Suprapubic skin (tissue), 4 donors: Measurements from ENCODE around the gene RGS11. TPM values are rescaled to one million over a fixed set of nuclear protein-coding genes. Genes with fewer than 3 reads are reported as not detected.

Experiments
- DNase-seq, 2 donors: peaks; one replicate each; pipeline ENCODE4 v3.0.0-alpha.2; 2019; ENCODE audit warnings: low spot score in 2 of 2
- H3K27ac ChIP-seq: fragments of 200-600 bp; sonication (generic); one replicate; pipeline ENCODE4 v1.5.1; 2019
- H3K27me3 ChIP-seq: fragments of 200-600 bp; sonication (generic); one replicate; pipeline ENCODE4 v1.5.1; 2019
- H3K36me3 ChIP-seq: fragments of 200-600 bp; sonication (generic); one replicate; pipeline ENCODE4 v1.5.1; 2019
- H3K4me1 ChIP-seq: fragments of 200-600 bp; sonication (generic); one replicate; pipeline ENCODE4 v1.5.1; 2019
- H3K4me3 ChIP-seq: fragments of 200-600 bp; sonication (generic); one replicate; pipeline ENCODE4 v1.5.1; 2019; ENCODE audit warnings: mild to moderate bottlenecking
- H3K9me3 ChIP-seq: fragments of 200-600 bp; sonication (generic); one replicate; pipeline ENCODE4 v1.5.1; 2019
- EP300 ChIP-seq: sonication (generic); formaldehyde crosslinking; IDR thresholded peaks from one replicate; pipeline ENCODE4 v1.6.1; 2017; ENCODE audit warnings: antibody characterized with exemption
- POLR2A ChIP-seq, 2 donors: fragments of 450-650 bp; IDR thresholded peaks; one replicate each; pipeline ENCODE4 v1.6.1; 2017; ENCODE audit warnings: antibody characterized with exemption in 2 of 2, mild to moderate bottlenecking in 2 of 2, moderate library complexity in 2 of 2
- POLR2AphosphoS5 ChIP-seq, 3 donors: sonication (generic); formaldehyde crosslinking; IDR thresholded peaks; one replicate each; pipeline ENCODE4 v1.6.1; 2017; ENCODE audit warnings: antibody characterized with exemption in 3 of 3
- WGBS: methylation state at CpG from one replicate; pipeline ENCODE4 v1.1.5; 2018; 5-methylcytosine and 5-hydroxymethylcytosine counted together
- total RNA-seq, 4 donors: library from RNA; depleted of rRNA; stranded (reverse); fragments of >200 nt; gene quantifications; one replicate each; pipeline ENCODE4 v1.1.0, GENCODE V29; 2016
- TF ChIP-seq, protein P1 (sequence below), 2 donors: fragments of 200-600 bp in 1 of 2; fragments of 450-650 bp in 1 of 2; sonication (generic) in 1 of 2; IDR thresholded peaks; one replicate each; pipeline ENCODE4 v1.5.1; 2016 to 2019; ENCODE audit warnings: antibody characterized with exemption in 2 of 2, mild to moderate bottlenecking in 1 of 2, moderate library complexity in 1 of 2

RGS11 gene
- total RNA-seq, 4 donors from 2014 or later: 0.30 to 1.5 (median 0.59) TPM

DNA sequence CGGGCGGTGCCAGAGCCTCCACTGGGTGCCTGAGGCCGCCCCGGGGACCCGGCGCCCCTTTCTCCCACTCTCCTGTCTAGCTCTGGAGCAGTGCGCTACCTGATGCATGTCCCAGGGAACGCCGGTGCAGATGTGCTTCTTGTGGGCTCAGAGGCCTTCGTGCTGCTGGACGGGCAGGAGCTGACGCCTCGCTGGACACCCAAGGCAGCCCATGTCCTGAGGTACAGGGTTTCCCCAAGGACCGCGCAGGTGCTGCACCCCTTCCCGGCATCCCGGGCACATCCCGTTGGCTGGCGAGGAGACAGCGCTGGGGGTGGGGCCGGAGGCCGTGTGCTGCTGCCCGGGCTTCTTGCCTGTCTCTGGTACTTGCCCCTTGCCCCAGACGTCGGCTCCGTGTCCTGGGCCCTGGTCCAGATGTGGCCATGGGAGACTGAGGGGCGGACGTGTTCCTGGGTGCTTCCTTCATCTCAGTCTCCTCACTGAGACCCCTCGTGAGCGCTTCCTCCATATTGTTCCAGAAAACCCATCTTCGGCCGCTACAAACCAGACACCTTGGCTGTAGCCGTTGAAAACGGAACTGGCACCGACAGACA, 12.5 kb downstream of the RGS11 start:
- Histone ChIP-seq H3K27ac (no peak overlapping the region), H3K4me1 (peaks cover 10% of the 10 kb centered on the region), H3K4me3 (no peak overlapping the region), H3K9me3 (no peaks in the 10 kb centered on the region), H3K36me3 (peaks cover 71% of the 10 kb centered on the region), H3K27me3 (no peaks in the 10 kb centered on the region)
- 86% methylated on average over 14 of the region's 35 CpGs for WGBS
- TF ChIP-seq, protein P1, sequence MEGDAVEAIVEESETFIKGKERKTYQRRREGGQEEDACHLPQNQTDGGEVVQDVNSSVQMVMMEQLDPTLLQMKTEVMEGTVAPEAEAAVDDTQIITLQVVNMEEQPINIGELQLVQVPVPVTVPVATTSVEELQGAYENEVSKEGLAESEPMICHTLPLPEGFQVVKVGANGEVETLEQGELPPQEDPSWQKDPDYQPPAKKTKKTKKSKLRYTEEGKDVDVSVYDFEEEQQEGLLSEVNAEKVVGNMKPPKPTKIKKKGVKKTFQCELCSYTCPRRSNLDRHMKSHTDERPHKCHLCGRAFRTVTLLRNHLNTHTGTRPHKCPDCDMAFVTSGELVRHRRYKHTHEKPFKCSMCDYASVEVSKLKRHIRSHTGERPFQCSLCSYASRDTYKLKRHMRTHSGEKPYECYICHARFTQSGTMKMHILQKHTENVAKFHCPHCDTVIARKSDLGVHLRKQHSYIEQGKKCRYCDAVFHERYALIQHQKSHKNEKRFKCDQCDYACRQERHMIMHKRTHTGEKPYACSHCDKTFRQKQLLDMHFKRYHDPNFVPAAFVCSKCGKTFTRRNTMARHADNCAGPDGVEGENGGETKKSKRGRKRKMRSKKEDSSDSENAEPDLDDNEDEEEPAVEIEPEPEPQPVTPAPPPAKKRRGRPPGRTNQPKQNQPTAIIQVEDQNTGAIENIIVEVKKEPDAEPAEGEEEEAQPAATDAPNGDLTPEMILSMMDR (IDR thresholded peaks at IDR 0.05): no peak
- TF ChIP-seq EP300 (no peak), POLR2A (IDR thresholded peaks at IDR 0.05) (no peak), POLR2AphosphoS5 (IDR thresholded peaks at IDR 0.05) (no peak)
- DNase-seq: no peak

DNA sequence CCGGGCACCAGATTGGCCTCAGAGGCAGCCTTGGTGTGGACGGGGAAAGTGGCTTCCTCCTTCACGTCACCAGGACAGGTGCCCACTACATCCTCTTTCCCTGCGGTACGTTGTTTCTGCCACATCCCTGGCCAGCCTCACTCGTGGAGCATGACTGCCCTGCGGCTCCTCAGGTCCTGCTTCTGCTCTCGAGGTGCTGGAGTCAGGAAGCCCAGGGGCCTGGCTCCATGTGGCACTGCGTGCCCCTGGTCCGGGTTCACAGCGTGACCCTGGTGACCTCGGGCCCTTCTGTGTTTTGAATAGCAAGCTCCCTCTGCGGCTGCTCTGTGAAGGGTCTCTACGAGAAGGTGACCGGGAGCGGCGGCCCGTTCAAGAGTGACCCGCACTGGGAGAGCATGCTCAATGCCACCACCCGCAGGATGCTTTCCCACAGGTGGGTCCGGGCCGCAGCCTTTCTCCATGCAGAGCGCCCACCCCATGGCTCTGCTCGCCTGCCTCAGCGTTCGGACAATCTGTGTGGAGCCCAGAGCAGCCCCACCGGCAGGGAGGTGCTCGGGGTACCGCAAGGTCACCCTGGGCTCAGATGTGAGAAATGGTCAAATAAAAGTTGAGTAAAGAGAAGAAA, 13.5 kb downstream of the RGS11 start:
- WGBS: 93% methylated on average over 24 of the region's 29 CpGs
- no peaks in the 10 kb centered on the region for H3K9me3 ChIP-seq
- no peak for DNase-seq
- peaks cover 7% of the 10 kb centered on the region for H3K4me1 ChIP-seq
- no peak overlapping the region for H3K27ac ChIP-seq
- TF ChIP-seq POLR2A (IDR thresholded peaks at IDR 0.05) (no peak), POLR2AphosphoS5 (IDR thresholded peaks at IDR 0.05) (no peak), EP300 (no peak)
- TF ChIP-seq, protein P1 (IDR thresholded peaks at IDR 0.05): no peak
- no peaks in the 10 kb centered on the region for H3K27me3 ChIP-seq
- H3K36me3 ChIP-seq: peaks cover 71% of the 10 kb centered on the region
- H3K4me3 ChIP-seq: no peak overlapping the region

DNA sequence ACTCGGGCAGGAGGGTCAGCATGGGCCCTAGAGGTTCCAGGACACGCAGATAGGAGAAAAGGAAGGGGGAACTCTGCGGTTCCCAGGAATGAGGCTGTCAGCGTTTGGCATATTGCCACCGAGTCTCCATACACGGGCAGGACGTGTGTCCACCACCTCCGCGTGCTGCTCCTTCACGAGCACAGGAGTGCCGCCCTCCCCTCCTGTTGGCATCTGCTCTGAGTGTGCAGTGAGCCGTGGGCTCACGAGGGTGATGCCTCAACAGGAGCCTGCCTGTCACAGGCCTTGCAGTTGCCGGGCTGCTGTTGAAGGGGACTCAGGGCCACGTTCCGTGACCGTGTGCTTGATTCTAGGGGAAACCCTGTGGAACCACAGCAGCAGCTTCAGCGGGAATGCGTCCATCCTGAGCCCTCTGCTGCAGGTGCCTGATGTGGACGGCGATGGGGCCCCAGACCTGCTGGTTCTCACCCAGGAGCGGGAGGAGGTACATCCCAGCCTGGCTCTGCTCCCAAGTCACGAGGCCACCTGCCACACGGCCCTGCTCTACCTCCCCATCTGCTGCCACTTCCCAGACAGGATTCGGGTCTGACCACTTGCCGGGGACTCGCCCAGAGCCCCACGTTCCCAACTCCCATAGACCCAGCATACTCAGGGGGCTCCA, 14.6 kb downstream of the RGS11 start:
- no peak for DNase-seq

DNA sequence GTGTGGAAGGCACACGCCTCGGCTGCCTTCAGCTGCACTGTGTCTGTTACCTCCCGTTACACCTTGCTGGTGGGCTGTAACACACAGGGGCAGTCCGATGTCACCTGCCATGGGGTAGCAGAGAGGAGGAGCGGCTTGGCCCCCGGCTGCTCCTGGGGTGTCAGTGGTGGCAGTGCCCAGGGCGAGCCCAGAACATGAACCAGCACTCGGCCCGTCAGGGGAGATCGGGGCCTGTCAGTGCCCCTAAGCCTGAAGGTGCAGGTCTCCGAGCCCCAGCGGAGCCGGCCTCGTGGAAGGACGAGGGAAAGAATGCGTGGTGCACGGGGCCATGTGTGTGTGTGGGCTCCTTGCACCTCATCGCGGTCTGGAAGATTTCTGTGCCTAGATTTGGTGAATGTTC, 15.4 kb downstream of the RGS11 start:
- H3K4me1 ChIP-seq: peaks cover under 1% of the 10 kb centered on the region
- H3K27ac ChIP-seq: no peak overlapping the region
- no peaks in the 10 kb centered on the region for H3K9me3 ChIP-seq
- no peaks in the 10 kb centered on the region for H3K27me3 ChIP-seq
- WGBS: 95% methylated on average over 15 of the region's 19 CpGs
- no peak for DNase-seq
- peaks cover 80% of the 10 kb centered on the region for H3K36me3 ChIP-seq
- TF ChIP-seq, protein P1 (IDR thresholded peaks at IDR 0.05): no peak
- TF ChIP-seq EP300: no peak
- no peak overlapping the region for H3K4me3 ChIP-seq

More for the DNA sequence above, 14.6 kb downstream of the RGS11 start:
- Histone ChIP-seq H3K4me1 (peaks cover 7% of the 10 kb centered on the region), H3K36me3 (peaks cover 74% of the 10 kb centered on the region), H3K27ac (no peak overlapping the region), H3K4me3 (no peak overlapping the region), H3K27me3 (no peaks in the 10 kb centered on the region), H3K9me3 (no peaks in the 10 kb centered on the region)
- TF ChIP-seq, protein P1 (IDR thresholded peaks at IDR 0.05): no peak
- TF ChIP-seq POLR2AphosphoS5 (IDR thresholded peaks at IDR 0.05) (no peak), EP300 (no peak), POLR2A (IDR thresholded peaks at IDR 0.05) (no peak)
- WGBS: 84% methylated on average over 10 of the region's 28 CpGs

DNA sequence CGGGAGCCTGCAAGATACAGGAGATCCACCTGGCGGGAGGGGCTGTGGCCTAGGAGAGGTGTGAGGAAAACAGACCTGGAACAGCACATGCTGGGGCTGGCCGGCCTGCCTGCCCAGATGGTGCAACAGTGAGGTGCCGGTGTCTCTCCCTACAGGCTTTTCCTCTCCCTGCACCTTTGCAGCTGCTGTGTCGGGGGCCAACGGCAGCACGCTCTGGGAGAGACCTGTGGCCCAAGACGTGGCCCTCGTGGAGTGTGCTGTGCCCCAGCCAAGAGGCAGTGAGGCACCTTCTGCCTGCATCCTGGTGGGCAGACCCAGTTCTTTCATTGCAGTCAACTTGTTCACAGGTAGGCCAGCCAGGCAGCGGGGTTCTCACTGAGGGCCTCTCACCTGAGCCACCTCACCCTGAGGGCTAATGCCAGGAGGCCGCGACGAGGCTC, 15.9 kb downstream of the RGS11 start:
- H3K4me1 ChIP-seq: no peaks in the 10 kb centered on the region
- H3K4me3 ChIP-seq: no peak overlapping the region
- 92% methylated on average over 11 of the region's 13 CpGs for WGBS
- no peaks in the 10 kb centered on the region for H3K9me3 ChIP-seq
- H3K27ac ChIP-seq: no peak overlapping the region
- TF ChIP-seq EP300 (no peak), POLR2AphosphoS5 (IDR thresholded peaks at IDR 0.05) (no peak), POLR2A (IDR thresholded peaks at IDR 0.05) (no peak)
- TF ChIP-seq, protein P1 (IDR thresholded peaks at IDR 0.05): no peak
- no peaks in the 10 kb centered on the region for H3K27me3 ChIP-seq
- no peak for DNase-seq
- H3K36me3 ChIP-seq: peaks cover 80% of the 10 kb centered on the region
